A673 (cell line): ENCODE measurements around the gene STPG3. TPM values are rescaled to one million over a fixed set of nuclear protein-coding genes. Genes with fewer than 3 reads are reported as not detected.

Experiments used
- BruUV-seq: library from RNA; stranded (reverse); fragments of 400-500 nt; replicated peaks from 2 replicates; lab custom pipeline; 2021; lab: Mats Ljungman, UMichigan
- CTCF ChIA-PET: fragments of 300-600 bp; sonication (Branson Sonifier 250); formaldehyde crosslinking; loops from one replicate; lab custom pipeline; 2022; ENCODE audit warnings: antibody characterized with exemption; lab: Charles Lee
- POLR2A ChIA-PET: fragments of 300-600 bp; sonication (Branson Sonifier 250); formaldehyde crosslinking; loops from one replicate; lab custom pipeline; 2022; ENCODE audit warnings: antibody characterized with exemption; ENCODE audit not compliant: low non-redundant PET; lab: Charles Lee
- DNase-seq: peaks from one replicate; pipeline ENCODE4 v3.0.0-alpha.2; 2015; ENCODE audit warnings: low spot score
- H3K27ac ChIP-seq: fragments of 200-600 bp; sonication (generic); 2 replicates; pipeline ENCODE4 v1.5.1; 2016; ENCODE audit warnings: mixed run types, low read depth, mild to moderate bottlenecking, mixed read lengths, antibody characterized with exemption, low read length; ENCODE audit not compliant: poor library complexity, severe bottlenecking
- H3K27me3 ChIP-seq: fragments of 200-600 bp; sonication (generic); replicated peaks from 2 replicates; pipeline ENCODE4 v1.6.1; 2017; ENCODE audit warnings: mixed run types, low read depth, mild to moderate bottlenecking, mixed read lengths, antibody characterized with exemption, low read length; ENCODE audit not compliant: insufficient read depth, poor library complexity
- H3K36me3 ChIP-seq: fragments of 200-600 bp; sonication (generic); 2 replicates; pipeline ENCODE4 v1.6.1; 2016; ENCODE audit warnings: mixed run types, mild to moderate bottlenecking, mixed read lengths, antibody characterized with exemption, low read length; ENCODE audit not compliant: insufficient read depth, poor library complexity, severe bottlenecking
- H3K4me1 ChIP-seq: fragments of 200-600 bp; sonication (generic); 2 replicates; pipeline ENCODE4 v1.6.1; 2017; ENCODE audit warnings: mixed run types, mild to moderate bottlenecking, mixed read lengths, antibody characterized with exemption, low read length; ENCODE audit not compliant: insufficient read depth, poor library complexity, severe bottlenecking
- H3K4me3 ChIP-seq: fragments of 200-600 bp; sonication (generic); 2 replicates; pipeline ENCODE4 v1.5.1; 2016; ENCODE audit warnings: low read depth, mixed run types, mild to moderate bottlenecking, mixed read lengths, low read length; ENCODE audit not compliant: poor library complexity, severe bottlenecking
- H3K9me3 ChIP-seq: fragments of 200-600 bp; sonication (generic); 2 replicates; pipeline ENCODE4 v1.6.1; 2016; ENCODE audit warnings: mixed run types, low read depth, mild to moderate bottlenecking, mixed read lengths, antibody characterized with exemption, low read length; ENCODE audit not compliant: poor library complexity, severe bottlenecking
- CTCF ChIP-seq: fragments of 300-800, 200-600 bp; sonication (generic); conservative IDR thresholded peaks from 2 replicates; pipeline ENCODE4 v1.5.1; 2017; ENCODE audit warnings: low read depth, mild to moderate bottlenecking, antibody characterized with exemption, low read length, moderate library complexity, mixed read lengths
- EZH2 ChIP-seq: fragments of 200-600 bp; sonication (generic); IDR thresholded peaks from 2 replicates; pipeline ENCODE4 v1.6.1; 2017; ENCODE audit warnings: borderline replicate concordance, low read depth, mild to moderate bottlenecking, mixed read lengths, antibody characterized with exemption, low read length; ENCODE audit not compliant: poor library complexity, severe bottlenecking
- intact Hi-C: fragments of 100-400 bp; cut with micrococcal nuclease; formaldehyde crosslinking; loops from one replicate; pipeline ENCODE4 v1.10.0; 2022; ENCODE audit not compliant: unreplicated experiment
- total RNA-seq: library from RNA; stranded (reverse); gene quantifications from 2 replicates; pipeline ENCODE4 v1.2.3, GENCODE V29; 2021

STPG3 gene
- total RNA-seq, 1 experiment from 2014 or later: not detected

DNA sequence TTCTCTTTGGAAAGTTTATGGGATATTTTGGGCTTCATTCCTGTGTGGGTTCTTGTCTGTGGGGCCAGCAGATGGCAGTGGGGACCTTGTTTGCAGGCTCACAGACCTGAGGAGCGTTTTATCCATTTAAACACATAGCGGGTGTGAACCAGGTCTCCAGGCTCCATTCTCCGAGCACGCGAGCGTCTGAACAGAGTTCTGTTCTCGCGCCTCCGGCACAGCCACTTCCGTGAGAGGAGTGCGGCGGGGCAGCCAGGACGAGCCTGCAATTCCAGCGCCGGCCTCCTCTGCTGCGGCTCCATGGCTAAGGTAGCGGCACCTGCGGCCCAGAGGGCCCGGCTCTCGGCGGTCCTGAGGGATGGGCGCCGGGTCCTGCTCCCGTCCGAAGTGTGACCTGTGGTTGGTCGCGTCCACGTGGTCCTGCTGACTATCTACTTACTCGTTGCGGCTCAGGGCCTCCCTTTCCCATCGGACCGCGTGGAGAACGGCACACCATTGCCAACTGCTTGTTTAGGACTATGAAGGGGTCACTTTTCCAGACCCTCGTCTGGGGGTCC is 43.7 kb downstream of the STPG3 start:
- intact Hi-C loops: loop anchor here (2.0 kb wide), 2 partner anchors 114 to 150 kb away; no protein-coding TSS in a partner anchor
- peaks cover 6% of the 10 kb centered on the region for H3K4me1 ChIP-seq
- BruUV-seq: no TSS peak
- no peak overlapping the region for H3K27ac ChIP-seq
- no peaks in the 10 kb centered on the region for H3K36me3 ChIP-seq
- H3K4me3 ChIP-seq: peak overlapping the region; percentile 42
- peak; percentile 58 for DNase-seq
- H3K9me3 ChIP-seq: peaks cover 3% of the 10 kb centered on the region
- ChIA-PET CTCF (interaction anchor here (0.6 kb wide), 2 partner anchors 128 to 198 kb away, joined by 4 to 8 read pairs; partner anchors contain the start of genes EXD3 and NOXA1), POLR2A (no interaction called here)
- peak; percentile 45 for TF ChIP-seq CTCF
- no peak for TF ChIP-seq EZH2
- no peaks in the 10 kb centered on the region for H3K27me3 ChIP-seq

DNA sequence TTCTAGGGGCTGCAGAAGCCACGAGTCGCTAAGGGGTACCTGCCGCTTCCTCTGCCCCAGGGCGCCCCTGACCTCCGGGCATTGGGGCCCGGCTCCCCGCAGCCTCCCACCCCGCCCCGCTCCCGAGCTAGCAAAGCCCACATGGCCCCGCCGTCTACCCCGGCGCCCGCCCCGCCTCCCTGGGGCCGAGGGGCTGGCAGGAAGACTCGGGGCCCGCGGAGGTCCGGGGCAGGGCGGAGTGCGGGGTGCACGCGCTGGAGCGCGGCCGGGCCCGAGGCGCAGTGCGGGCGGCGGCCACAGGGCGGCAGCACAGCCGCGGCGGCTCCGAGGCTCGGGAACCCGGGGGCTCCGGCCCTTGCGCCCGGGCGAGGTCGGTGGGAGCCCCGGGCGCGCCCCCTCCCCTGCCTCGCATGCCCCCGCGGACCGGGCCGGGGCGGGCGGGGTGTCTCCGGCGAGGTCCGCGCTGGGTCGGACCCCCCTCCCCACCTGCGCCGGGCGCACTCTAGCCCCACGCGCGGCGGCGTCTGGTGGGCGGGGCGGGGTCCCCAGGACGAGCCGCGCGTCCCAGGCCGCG is 44.2 kb downstream of the STPG3 start:
- Histone ChIP-seq H3K9me3 (peaks cover 3% of the 10 kb centered on the region), H3K27ac (no peak overlapping the region), H3K4me3 (peak overlapping the region; percentile 42), H3K4me1 (peaks cover 12% of the 10 kb centered on the region), H3K27me3 (no peaks in the 10 kb centered on the region), H3K36me3 (no peaks in the 10 kb centered on the region)
- no peak for TF ChIP-seq CTCF
- TF ChIP-seq EZH2: no peak
- ChIA-PET POLR2A (interaction anchor here (0.5 kb wide), 1 partner anchor 119 kb away, joined by 6 read pairs; no protein-coding TSS in a partner anchor), CTCF (interaction anchor here (0.6 kb wide), 1 partner anchor 197 kb away, joined by 4 read pairs; no protein-coding TSS in a partner anchor)
- DNase-seq: peak; percentile 54
- no TSS peak for BruUV-seq
- intact Hi-C loops: loop anchor here (2.0 kb wide), 2 partner anchors 113 to 149 kb away; no protein-coding TSS in a partner anchor

- ChIA-PET POLR2A (interaction anchor here (0.5 to 0.6 kb wide), 2 partner anchors 30 to 118 kb away, joined by 3 to 6 read pairs; no protein-coding TSS in a partner anchor), CTCF (interaction anchor here (0.6 kb wide), 1 partner anchor 196 kb away, joined by 4 read pairs; no protein-coding TSS in a partner anchor)
- Histone ChIP-seq H3K4me1 (peaks cover 13% of the 10 kb centered on the region), H3K27ac (no peak overlapping the region), H3K36me3 (no peaks in the 10 kb centered on the region), H3K27me3 (no peaks in the 10 kb centered on the region), H3K9me3 (peaks cover 3% of the 10 kb centered on the region), H3K4me3 (peak overlapping the region; percentile 42)
- intact Hi-C loops: loop anchor here (2.0 kb wide), 2 partner anchors 113 to 149 kb away; no protein-coding TSS in a partner anchor
- TF ChIP-seq EZH2 (no peak), CTCF (no peak)
- no peak for DNase-seq
- BruUV-seq: no TSS peak
These were observed 45.0 kb downstream of the STPG3 start for GRCh38 chr9:137295849-137296669.
